Mucosa of rectum (tissue), 2 donors: ENCODE data around the gene OLFM3.

Experiments
- H3K27ac ChIP-seq, 2 donors: one replicate each; pipeline ENCODE4 v1.7.0; 2013; ENCODE audit warnings: inconsistent platforms in 2 of 2, low read depth in 2 of 2, low read length in 2 of 2
- H3K27me3 ChIP-seq, 2 donors: one replicate each; pipeline ENCODE4 v1.7.0; 2013; ENCODE audit warnings: low read length in 2 of 2; ENCODE audit not compliant: control insufficient read depth in 2 of 2, insufficient read depth in 2 of 2
- H3K36me3 ChIP-seq, 2 donors: one replicate each; pipeline ENCODE4 v1.7.0; 2013; ENCODE audit warnings: low read length in 2 of 2; ENCODE audit not compliant: control insufficient read depth in 2 of 2, insufficient read depth in 2 of 2
- H3K4me1 ChIP-seq, 2 donors: one replicate each; pipeline ENCODE4 v1.7.0; 2013; ENCODE audit warnings: low read length in 2 of 2, mild to moderate bottlenecking in 1 of 2; ENCODE audit not compliant: control insufficient read depth in 2 of 2, insufficient read depth in 2 of 2
- H3K4me3 ChIP-seq, 2 donors: one replicate each; pipeline ENCODE4 v1.7.0; 2013; ENCODE audit warnings: low read length in 2 of 2
- H3K9ac ChIP-seq, 2 donors: one replicate each; pipeline ENCODE4 v1.7.0; 2013; ENCODE audit warnings: low read length in 2 of 2, low read depth in 1 of 2, mild to moderate bottlenecking in 1 of 2
- H3K9me3 ChIP-seq, 2 donors: one replicate each; pipeline ENCODE4 v1.7.0; 2013; ENCODE audit warnings: low read length in 2 of 2; ENCODE audit not compliant: control insufficient read depth in 2 of 2
- donor health status: healthy.
- donor health status: Normal muscosa, but diverticular disease.

OLFM3 gene

DNA sequence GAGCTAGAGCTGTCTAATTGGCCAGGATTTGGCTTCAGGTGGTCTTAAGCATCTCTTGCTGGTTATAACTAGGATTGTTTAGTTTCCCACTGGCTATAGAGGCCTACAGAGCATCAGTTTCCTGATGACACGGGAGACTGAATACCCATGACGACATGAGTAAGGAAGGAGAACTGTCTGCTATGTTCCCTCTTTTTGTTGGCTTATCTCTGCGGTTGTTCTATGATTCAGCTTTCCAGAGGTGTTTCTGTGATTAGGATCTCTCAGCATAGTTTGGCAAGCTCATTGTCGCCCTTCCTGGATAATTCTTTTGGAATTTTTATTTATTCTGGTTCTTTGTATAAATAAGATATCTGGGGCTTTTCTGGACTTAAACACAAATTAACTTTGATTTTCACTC is 163.4 kb downstream of the OLFM3 start:
- H3K27me3 ChIP-seq = no peaks in the 10 kb centered on the region
- H3K9me3 ChIP-seq = no peaks in the 10 kb centered on the region
- H3K4me3 ChIP-seq = no peak overlapping the region
- no peaks in the 10 kb centered on the region for H3K4me1 ChIP-seq
- H3K36me3 ChIP-seq = no peaks in the 10 kb centered on the region
- no peak overlapping the region for H3K27ac ChIP-seq
- H3K9ac ChIP-seq = no peak overlapping the region

DNA sequence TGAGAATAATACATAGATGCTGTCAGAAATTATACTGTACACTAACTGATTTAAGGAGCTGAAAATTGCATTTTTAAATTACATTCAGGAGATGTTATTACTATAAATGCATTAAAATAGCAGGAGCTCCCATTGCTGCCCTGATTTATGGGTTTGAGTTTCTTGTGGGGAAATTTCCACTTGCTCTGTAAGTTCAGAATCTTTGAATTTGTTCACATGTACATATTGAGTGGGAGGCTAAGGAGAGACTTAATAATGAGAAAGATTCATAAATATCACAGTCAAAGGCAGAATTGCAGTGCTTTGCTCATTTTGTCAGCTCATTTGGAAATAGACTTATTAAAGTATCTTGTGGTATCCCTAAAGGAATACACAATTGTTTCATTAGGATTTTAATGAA is 170.3 kb downstream of the OLFM3 start:
- H3K4me3 ChIP-seq = no peak overlapping the region
- H3K4me1 ChIP-seq = no peaks in the 10 kb centered on the region
- H3K9ac ChIP-seq = no peak overlapping the region
- H3K9me3 ChIP-seq = no peaks in the 10 kb centered on the region
- H3K36me3 ChIP-seq = no peaks in the 10 kb centered on the region
- no peak overlapping the region for H3K27ac ChIP-seq
- no peaks in the 10 kb centered on the region for H3K27me3 ChIP-seq

DNA sequence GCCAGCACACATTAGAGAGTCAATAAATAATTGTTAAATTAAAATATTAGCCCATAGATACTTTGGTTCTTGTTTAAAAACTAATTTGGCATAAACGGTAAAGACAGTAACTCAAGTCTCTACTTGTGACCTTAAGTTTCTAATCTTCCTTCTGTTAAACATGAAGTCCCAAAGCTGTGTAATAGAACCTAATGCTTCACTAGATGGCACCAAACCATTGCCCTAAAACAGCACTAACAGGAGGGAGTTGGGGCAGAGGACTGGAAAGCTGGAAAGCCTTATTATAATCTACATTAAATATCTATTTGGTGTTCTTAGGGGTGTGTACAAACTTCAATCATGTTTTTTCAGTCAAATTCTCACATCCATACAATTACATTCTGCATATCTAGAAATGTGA is 176.7 kb downstream of the OLFM3 start:
- Histone ChIP-seq H3K36me3 (no peaks in the 10 kb centered on the region), H3K27me3 (no peaks in the 10 kb centered on the region), H3K9ac (no peak overlapping the region), H3K9me3 (no peaks in the 10 kb centered on the region), H3K27ac (no peak overlapping the region), H3K4me1 (no peaks in the 10 kb centered on the region), H3K4me3 (no peak overlapping the region)

DNA sequence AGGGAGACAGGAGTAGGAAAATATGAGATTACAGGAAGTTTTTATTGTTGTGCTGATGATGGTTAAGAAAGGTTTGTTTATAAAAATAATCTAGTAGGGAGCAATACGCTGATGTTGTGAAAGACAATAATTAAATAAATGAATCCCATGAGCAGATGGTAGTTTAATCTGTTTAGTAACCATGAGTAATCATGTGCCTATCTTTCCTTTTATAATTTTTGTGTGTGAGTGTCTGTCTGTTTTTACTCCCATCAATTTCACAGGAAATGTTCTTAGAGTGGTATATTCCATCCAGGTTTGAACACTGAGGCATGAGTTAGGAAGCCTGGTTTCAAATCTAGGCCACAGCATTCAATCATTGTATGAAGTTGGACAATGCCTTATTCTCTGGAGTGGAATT is 180.5 kb downstream of the OLFM3 start:
- Histone ChIP-seq H3K27me3 (no peaks in the 10 kb centered on the region), H3K4me3 (no peak overlapping the region), H3K9me3 (no peaks in the 10 kb centered on the region), H3K4me1 (no peaks in the 10 kb centered on the region), H3K36me3 (no peaks in the 10 kb centered on the region), H3K27ac (no peak overlapping the region), H3K9ac (no peak overlapping the region)

DNA sequence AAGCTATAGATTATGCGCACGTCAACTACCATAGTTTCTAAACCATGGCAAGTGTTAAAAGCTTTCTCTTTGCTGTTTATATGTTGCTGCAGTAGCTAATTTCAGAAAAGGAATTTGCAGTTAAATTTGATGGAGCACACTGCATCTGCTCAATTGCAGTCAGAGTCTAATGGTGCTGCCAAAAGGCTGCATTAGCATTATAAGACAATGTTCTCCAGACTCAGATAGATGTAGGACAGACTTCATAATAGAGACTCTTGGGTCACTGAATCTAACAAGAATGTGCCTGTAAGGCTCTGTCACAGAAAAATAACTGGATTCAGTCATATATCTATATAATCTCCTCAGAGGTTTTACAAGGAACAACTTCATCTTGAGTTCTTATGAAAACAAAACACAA is 198.3 kb downstream of the OLFM3 start:
- H3K4me3 ChIP-seq = no peak overlapping the region
- H3K36me3 ChIP-seq = no peaks in the 10 kb centered on the region
- no peaks in the 10 kb centered on the region for H3K9me3 ChIP-seq
- no peaks in the 10 kb centered on the region for H3K27me3 ChIP-seq
- H3K27ac ChIP-seq = no peak overlapping the region
- no peaks in the 10 kb centered on the region for H3K4me1 ChIP-seq
- H3K9ac ChIP-seq = no peak overlapping the region

DNA sequence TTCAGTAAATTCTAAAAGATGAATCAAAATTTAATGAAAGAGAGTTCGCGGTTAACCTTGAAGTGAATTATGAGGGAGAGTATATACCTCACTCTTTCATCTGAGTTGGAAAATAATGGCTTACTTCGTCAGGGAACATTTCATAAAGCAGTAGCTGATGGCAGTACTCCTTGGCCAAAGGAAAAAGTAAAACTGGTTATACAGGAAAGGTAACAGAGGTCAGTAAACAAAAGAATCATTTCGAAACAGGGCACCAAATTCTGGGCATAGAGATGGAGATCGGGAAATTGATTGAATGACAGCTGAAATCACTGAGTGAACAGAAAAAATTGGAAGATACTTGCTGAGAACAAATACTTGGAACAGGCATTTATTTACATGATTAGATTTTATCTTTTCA is 199.0 kb downstream of the OLFM3 start:
- H3K4me3 ChIP-seq = no peak overlapping the region
- H3K9me3 ChIP-seq = no peaks in the 10 kb centered on the region
- no peaks in the 10 kb centered on the region for H3K4me1 ChIP-seq
- no peak overlapping the region for H3K9ac ChIP-seq
- H3K27me3 ChIP-seq = no peaks in the 10 kb centered on the region
- no peaks in the 10 kb centered on the region for H3K36me3 ChIP-seq
- no peak overlapping the region for H3K27ac ChIP-seq

DNA sequence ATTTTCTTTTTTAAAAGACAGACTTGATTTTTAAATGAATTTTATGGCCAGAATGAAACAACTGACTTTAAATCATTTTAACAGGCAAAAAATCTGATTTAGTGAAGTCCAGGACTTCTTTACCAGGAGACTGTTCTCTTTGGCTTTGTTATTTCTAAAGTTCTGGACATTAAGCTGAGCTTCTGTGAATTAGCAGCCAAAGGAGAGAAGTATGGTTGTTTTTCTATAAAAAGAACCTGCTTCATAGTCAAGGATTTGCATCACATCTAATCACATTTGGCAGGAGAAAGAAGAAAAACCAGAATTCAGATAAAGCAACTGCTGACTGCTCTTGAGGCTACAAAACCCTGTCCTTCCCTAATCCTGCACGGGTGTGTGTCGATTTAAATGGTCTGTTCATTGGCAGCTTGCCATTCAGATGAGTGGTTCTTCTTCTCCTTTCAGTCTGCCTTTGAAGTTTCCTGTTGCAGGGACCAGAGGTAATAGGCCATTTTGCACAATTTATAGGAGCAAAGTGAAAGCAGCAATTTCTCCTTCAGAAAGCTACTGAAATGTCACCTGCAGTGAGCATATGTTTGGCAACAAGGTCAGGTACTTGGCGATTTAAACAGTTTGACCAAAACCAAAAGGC is 215.4 kb downstream of the OLFM3 start:
- H3K36me3 ChIP-seq = no peaks in the 10 kb centered on the region
- H3K27me3 ChIP-seq = no peaks in the 10 kb centered on the region
- peaks cover 0 to 2% of the 10 kb centered on the region in 2 donors for H3K4me1 ChIP-seq
- H3K27ac ChIP-seq = no peak overlapping the region
- H3K4me3 ChIP-seq = no peak overlapping the region
- H3K9ac ChIP-seq = no peak overlapping the region
- no peaks in the 10 kb centered on the region for H3K9me3 ChIP-seq

DNA sequence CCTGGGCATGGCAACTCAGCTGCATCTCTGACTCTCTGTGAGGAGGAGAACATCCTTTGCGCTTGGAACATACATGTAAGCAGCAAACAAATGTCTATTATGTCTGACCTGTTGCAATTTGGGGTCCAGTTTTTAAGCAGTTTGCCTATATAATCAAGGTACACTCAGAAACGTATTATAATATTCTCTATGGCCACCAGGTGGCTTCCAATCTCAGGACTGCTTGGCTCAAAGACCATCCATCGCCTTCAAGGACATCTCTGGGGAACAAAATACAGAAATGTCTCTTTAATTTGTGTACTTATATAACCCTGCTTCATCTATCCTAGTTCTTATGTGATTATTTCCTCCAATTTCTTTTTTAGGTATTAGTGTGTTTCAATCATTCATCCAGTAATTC is 227.2 kb downstream of the OLFM3 start:
- no peaks in the 10 kb centered on the region for H3K36me3 ChIP-seq
- no peak overlapping the region for H3K4me3 ChIP-seq
- no peaks in the 10 kb centered on the region for H3K27me3 ChIP-seq
- H3K27ac ChIP-seq = no peak overlapping the region
- no peak overlapping the region for H3K9ac ChIP-seq
- H3K9me3 ChIP-seq = no peaks in the 10 kb centered on the region
- no peaks in the 10 kb centered on the region for H3K4me1 ChIP-seq

DNA sequence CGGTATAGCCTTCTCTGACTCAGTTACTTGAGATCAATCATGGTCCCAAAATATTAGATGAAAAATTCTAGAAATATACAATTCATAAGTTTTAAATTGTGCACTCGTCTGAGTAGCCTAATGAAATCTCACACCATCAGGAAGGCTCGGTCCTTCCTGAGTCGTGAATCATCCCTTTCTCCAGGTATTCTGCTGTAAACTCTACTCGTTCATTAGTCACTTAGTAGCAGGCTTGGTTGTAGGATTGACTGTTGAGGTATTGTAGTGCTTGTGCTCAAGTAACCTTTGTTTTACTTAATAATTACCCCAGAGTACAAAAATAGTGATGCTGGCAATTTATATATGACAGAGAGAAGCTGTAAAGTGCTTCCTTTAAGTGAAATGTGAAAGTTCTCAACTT is 238.7 kb downstream of the OLFM3 start:
- no peak overlapping the region for H3K27ac ChIP-seq
- no peaks in the 10 kb centered on the region for H3K36me3 ChIP-seq
- H3K27me3 ChIP-seq = no peaks in the 10 kb centered on the region
- no peaks in the 10 kb centered on the region for H3K9me3 ChIP-seq
- no peak overlapping the region for H3K4me3 ChIP-seq
- no peak overlapping the region for H3K9ac ChIP-seq
- no peaks in the 10 kb centered on the region for H3K4me1 ChIP-seq

DNA sequence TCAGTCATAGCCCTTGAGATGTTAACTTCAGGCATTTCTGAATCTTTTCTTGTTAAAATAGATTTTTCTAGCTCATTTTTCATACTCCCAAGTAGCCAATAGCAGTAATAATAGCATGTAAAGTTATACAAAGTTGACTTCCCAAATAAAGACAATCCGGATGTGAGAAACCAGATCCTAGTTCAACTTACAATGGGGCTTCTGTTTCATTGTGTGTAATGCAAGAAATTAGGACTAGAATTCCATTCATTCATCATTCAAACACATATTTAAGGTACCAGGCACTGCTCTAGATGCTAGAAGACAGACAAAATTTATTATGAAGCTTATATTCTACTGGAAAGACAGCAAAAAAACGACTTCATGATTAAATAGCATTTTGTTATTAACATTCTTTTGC is 240.3 kb downstream of the OLFM3 start:
- no peaks in the 10 kb centered on the region for H3K27me3 ChIP-seq
- H3K36me3 ChIP-seq = no peaks in the 10 kb centered on the region
- no peak overlapping the region for H3K4me3 ChIP-seq
- no peak overlapping the region for H3K9ac ChIP-seq
- no peak overlapping the region for H3K27ac ChIP-seq
- no peaks in the 10 kb centered on the region for H3K9me3 ChIP-seq
- no peaks in the 10 kb centered on the region for H3K4me1 ChIP-seq
